Effector memory CD4-positive, alpha-beta T cell (primary cell): ENCODE measurements around the gene FAM47C.
"Not testable (repeated sequence)": the region's sequence is repeated elsewhere in the genome, so short reads cannot be mapped to it uniquely, and the experiment has no call there.

Source experiments
- DNase-seq, 3 donors: peaks; one replicate each; pipeline ENCODE4 v3.0.0-alpha.2; 2020
- H3K27ac ChIP-seq: 2 replicates; pipeline ENCODE4 v1.7.0; 2013; ENCODE audit warnings: mild to moderate bottlenecking, low read length, moderate library complexity; ENCODE audit not compliant: insufficient read depth, poor library complexity, severe bottlenecking
- H3K27me3 ChIP-seq: replicated peaks from 2 replicates; pipeline ENCODE4 v1.7.0; 2013; ENCODE audit warnings: mild to moderate bottlenecking, low read length; ENCODE audit not compliant: insufficient read depth, control insufficient read depth, poor library complexity, severe bottlenecking
- H3K36me3 ChIP-seq: 2 replicates; pipeline ENCODE4 v1.7.0; 2013; ENCODE audit warnings: mild to moderate bottlenecking, low read length, moderate library complexity; ENCODE audit not compliant: control insufficient read depth, insufficient read depth
- H3K4me1 ChIP-seq: 2 replicates; pipeline ENCODE4 v1.7.0; 2013; ENCODE audit warnings: low read length, mild to moderate bottlenecking; ENCODE audit not compliant: control insufficient read depth, insufficient read depth, poor library complexity, severe bottlenecking
- H3K4me3 ChIP-seq: 2 replicates; pipeline ENCODE4 v1.7.0; 2013; ENCODE audit warnings: low read length, low read depth, mild to moderate bottlenecking; ENCODE audit not compliant: insufficient read depth, poor library complexity, severe bottlenecking
- H3K9me3 ChIP-seq: 2 replicates; pipeline ENCODE4 v1.7.0; 2013; ENCODE audit warnings: mild to moderate bottlenecking, low read length, moderate library complexity; ENCODE audit not compliant: control insufficient read depth

FAM47C gene

DNA sequence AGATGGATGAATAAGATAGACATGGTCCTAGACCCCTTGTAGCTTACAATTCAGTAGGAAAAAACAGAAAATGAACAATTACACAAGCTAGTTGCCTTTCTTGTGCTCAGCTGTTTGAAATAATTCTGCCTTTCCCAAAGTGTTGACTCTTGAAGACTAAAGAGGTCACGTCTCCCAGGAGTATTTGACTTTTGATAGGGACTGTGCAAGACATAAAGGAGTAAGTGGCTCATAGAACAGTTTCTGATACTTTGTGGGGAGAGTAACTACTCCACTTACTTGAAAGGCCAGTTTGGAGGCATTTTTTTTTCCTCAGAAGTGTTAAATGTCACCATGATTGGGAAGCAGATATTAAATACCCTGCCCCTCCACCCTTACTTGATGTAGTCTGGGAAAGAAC, 21.0 kb upstream of the FAM47C start:
- not testable (repeated sequence) for H3K9me3 ChIP-seq, H3K27ac ChIP-seq, H3K4me1 ChIP-seq, H3K36me3 ChIP-seq, H3K27me3 ChIP-seq, H3K4me3 ChIP-seq, DNase-seq

- no peaks in the 10 kb centered on the region for H3K36me3 ChIP-seq
- H3K4me1 ChIP-seq, result no peaks in the 10 kb centered on the region
- H3K27me3 ChIP-seq, result no peaks in the 10 kb centered on the region
- no peaks in the 10 kb centered on the region for H3K9me3 ChIP-seq
- H3K4me3 ChIP-seq, result no peak overlapping the region
- no peak for DNase-seq
- H3K27ac ChIP-seq, result no peak overlapping the region
These were observed 8.0 kb upstream of the FAM47C start for GRCh38 chrX:37000140-37000539.

DNA sequence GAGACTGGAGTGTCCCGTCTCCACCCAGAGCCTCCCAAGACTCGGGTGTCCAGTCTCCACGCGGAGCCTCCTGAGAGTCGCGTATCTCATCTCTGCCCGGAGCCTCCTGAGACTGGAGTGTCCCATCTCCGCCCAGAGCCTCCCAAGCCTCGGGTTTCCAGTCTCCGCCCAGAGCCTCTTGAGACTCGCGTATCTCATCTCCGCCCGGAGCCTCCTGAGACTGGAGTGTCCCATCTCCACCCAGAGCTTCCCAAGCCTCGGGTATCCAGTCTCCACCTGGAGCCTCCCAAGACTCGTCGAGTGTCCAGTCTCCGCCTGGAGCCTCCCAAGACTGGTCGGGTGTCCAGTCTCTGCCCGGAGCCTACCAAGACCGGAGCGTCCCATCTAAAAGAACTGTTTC, 2.3 kb downstream of the FAM47C start:
- Histone ChIP-seq H3K27ac (no peak overlapping the region), H3K9me3 (no peaks in the 10 kb centered on the region), H3K4me3 (no peak overlapping the region), H3K36me3 (no peaks in the 10 kb centered on the region), H3K27me3 (no peaks in the 10 kb centered on the region), H3K4me1 (no peaks in the 10 kb centered on the region)
- DNase-seq, result no peak

DNA sequence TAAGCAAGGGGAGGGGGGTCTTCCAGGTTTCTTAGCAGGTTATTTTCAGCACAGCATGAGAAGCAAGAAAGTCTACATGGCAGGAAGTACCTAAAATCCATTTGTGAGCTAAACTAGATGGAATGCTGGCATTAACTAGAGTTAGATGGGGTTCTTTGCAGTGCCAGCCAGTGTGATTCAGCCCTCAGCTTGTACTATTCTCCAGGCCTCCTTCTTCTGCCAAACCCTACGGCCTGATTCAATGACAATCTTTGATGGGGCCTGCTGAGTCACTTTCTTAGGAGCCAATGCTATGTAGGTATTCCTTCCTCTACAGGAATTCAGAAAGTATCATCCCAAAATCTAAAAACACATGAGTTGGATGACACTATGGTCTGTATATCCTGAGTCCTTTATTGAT, 26.1 kb downstream of the FAM47C start:
- H3K36me3 ChIP-seq, H3K27ac ChIP-seq, DNase-seq, H3K4me3 ChIP-seq, H3K27me3 ChIP-seq, H3K4me1 ChIP-seq, H3K9me3 ChIP-seq: not testable (repeated sequence)

GRCh38 chrX:37036674-37037220, 28.6 kb downstream of the FAM47C start:
- not testable (repeated sequence) for H3K27me3 ChIP-seq, H3K27ac ChIP-seq, H3K4me3 ChIP-seq, H3K4me1 ChIP-seq, DNase-seq, H3K9me3 ChIP-seq, H3K36me3 ChIP-seq

- not testable (repeated sequence) for H3K4me3 ChIP-seq, H3K9me3 ChIP-seq, H3K36me3 ChIP-seq, H3K4me1 ChIP-seq, H3K27me3 ChIP-seq, H3K27ac ChIP-seq, DNase-seq
These were observed 30.6 kb downstream of the FAM47C start for GRCh38 chrX:37038814-37039213.

GRCh38 chrX:37042956-37043885, 35.1 kb downstream of the FAM47C start:
- not testable (repeated sequence) for DNase-seq

GRCh38 chrX:37047776-37048175, 39.6 kb downstream of the FAM47C start:
- DNase-seq, result no peak
- no peaks in the 10 kb centered on the region for H3K27me3 ChIP-seq
- H3K4me1 ChIP-seq, result no peaks in the 10 kb centered on the region
- no peak overlapping the region for H3K4me3 ChIP-seq
- H3K27ac ChIP-seq, result no peak overlapping the region
- H3K36me3 ChIP-seq, result no peaks in the 10 kb centered on the region
- H3K9me3 ChIP-seq, result no peaks in the 10 kb centered on the region

More at GRCh38 chrX:37042956-37043885, 35.1 kb downstream of the FAM47C start:
- H3K27ac ChIP-seq, H3K9me3 ChIP-seq, H3K4me3 ChIP-seq, H3K27me3 ChIP-seq, H3K4me1 ChIP-seq, H3K36me3 ChIP-seq: not testable (repeated sequence)

DNA sequence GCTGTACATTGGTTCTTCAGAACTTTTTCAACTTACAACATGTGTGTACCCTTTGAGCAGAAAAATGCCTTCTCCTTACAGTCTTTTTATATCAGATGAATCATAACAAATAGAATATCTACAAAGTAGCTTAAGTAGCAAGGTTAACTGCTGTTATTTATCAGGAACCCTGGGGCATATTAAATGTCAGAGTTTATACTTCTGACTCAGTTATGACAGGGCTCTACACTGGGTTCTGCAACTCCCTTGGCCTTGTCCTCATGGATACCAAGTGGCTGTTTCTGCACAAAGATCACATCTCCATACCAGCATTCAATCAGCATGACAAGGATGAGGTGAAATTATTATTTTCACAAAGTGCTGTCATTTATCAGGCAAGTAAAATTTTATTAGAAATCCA, 49.4 kb downstream of the FAM47C start:
- H3K9me3 ChIP-seq, H3K4me1 ChIP-seq, H3K27me3 ChIP-seq, H3K36me3 ChIP-seq, H3K27ac ChIP-seq, H3K4me3 ChIP-seq, DNase-seq: not testable (repeated sequence)

DNA sequence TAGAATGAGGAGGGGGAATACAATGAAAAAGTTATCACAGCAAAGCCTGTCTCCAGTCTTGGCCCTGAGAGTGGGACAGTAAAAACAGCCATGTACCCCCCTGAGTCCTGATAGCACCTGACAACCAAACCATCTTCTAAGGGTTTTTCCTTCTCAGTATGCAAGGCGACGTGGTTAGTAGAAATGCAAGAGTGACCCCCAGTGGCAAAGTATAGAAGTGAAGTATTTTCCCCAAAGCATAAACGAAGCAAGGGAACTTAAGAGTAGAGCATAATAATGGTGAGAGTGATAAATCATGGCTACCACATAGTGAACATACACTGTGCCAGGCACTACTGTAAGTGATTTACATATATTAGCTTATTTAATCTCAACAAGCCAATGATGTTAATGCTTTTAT, 52.8 kb downstream of the FAM47C start:
- no peak for DNase-seq
- no peaks in the 10 kb centered on the region for H3K36me3 ChIP-seq
- H3K9me3 ChIP-seq, result no peaks in the 10 kb centered on the region
- no peaks in the 10 kb centered on the region for H3K27me3 ChIP-seq
- no peak overlapping the region for H3K4me3 ChIP-seq
- H3K27ac ChIP-seq, result no peak overlapping the region
- H3K4me1 ChIP-seq, result no peaks in the 10 kb centered on the region
